ENCODE measurements around the gene COL1A2. TPM values are rescaled to one million over a fixed set of nuclear protein-coding genes. Genes with fewer than 3 reads are reported as not detected.

Gene COL1A2
- total and polyA plus RNA-seq, 2 donors (not counting 1 experiment from before 2014, with no cell fraction given), result 2,400 to 3,638 TPM

- no peak overlapping the region for H3K4me2 ChIP-seq (ENCODE audit: extremely low read depth, insufficient read depth, low read length)
- H4K20me1 ChIP-seq (ENCODE audit: control insufficient read depth, extremely low read depth, insufficient read depth, low read length), result peaks cover 7% of the 10 kb centered on the region
- H3K4me3 ChIP-seq (replicated peaks in 1 of 4; ENCODE audit: control extremely low read depth in 1 of 4, insufficient read depth in 1 of 4, low read depth in 3 of 4, low read length in 4 of 4), result no peak overlapping the region
- TF ChIP-seq EZH2 (IDR thresholded peaks at IDR 0.05; ENCODE audit: low read length, missing control alignments) (no peak), CTCF (conservative IDR thresholded peaks at IDR 0.05 in 1 of 2, IDR thresholded peaks at IDR 0.05 in 1 of 2; ENCODE audit: low read depth in 1 of 2, low read length in 2 of 2) (no peak)
- no peaks in the 10 kb centered on the region for H3K9me3 ChIP-seq (ENCODE audit: control insufficient read depth, insufficient read depth, low read depth, low read length)
- no peak overlapping the region for H3K9ac ChIP-seq (ENCODE audit: insufficient read depth, low read length)
- no peak for DNase-seq (ENCODE audit: low read depth in 2 of 2)
- H3K27me3 ChIP-seq (ENCODE audit: control insufficient read depth, insufficient read depth, low read length), result no peaks in the 10 kb centered on the region
- no peak overlapping the region for H3K27ac ChIP-seq (ENCODE audit: insufficient read depth, low read length)
- H3K4me1 ChIP-seq (ENCODE audit: control insufficient read depth, extremely low read depth, insufficient read depth, low read length), result no peaks in the 10 kb centered on the region
- H3K79me2 ChIP-seq (ENCODE audit: control insufficient read depth, insufficient read depth, low read length), result no peaks in the 10 kb centered on the region
- no peak overlapping the region for H2AFZ ChIP-seq (ENCODE audit: low read length)
- H3K36me3 ChIP-seq (ENCODE audit: control insufficient read depth, insufficient read depth, low read length), result peaks cover 16% of the 10 kb centered on the region
Measured at GRCh38 chr7:94431176-94431575, 36.5 kb downstream of the COL1A2 start.

- H3K27ac ChIP-seq (ENCODE audit: insufficient read depth, low read length), result no peak overlapping the region
- no peaks in the 10 kb centered on the region for H3K4me1 ChIP-seq (ENCODE audit: control insufficient read depth, extremely low read depth, insufficient read depth, low read length)
- H4K20me1 ChIP-seq (ENCODE audit: control insufficient read depth, extremely low read depth, insufficient read depth, low read length), result peaks cover 7% of the 10 kb centered on the region
- no peaks in the 10 kb centered on the region for H3K79me2 ChIP-seq (ENCODE audit: control insufficient read depth, insufficient read depth, low read length)
- H3K9ac ChIP-seq (ENCODE audit: insufficient read depth, low read length), result no peak overlapping the region
- peaks cover 14% of the 10 kb centered on the region for H3K36me3 ChIP-seq (ENCODE audit: control insufficient read depth, insufficient read depth, low read length)
- no peak overlapping the region for H2AFZ ChIP-seq (ENCODE audit: low read length)
- DNase-seq (ENCODE audit: low read depth in 2 of 2), result peak; percentile 69 to 77
- TF ChIP-seq CTCF (conservative IDR thresholded peaks at IDR 0.05 in 1 of 2, IDR thresholded peaks at IDR 0.05 in 1 of 2; ENCODE audit: low read depth in 1 of 2, low read length in 2 of 2) (no peak), EZH2 (IDR thresholded peaks at IDR 0.05; ENCODE audit: low read length, missing control alignments) (no peak)
- H3K9me3 ChIP-seq (ENCODE audit: control insufficient read depth, insufficient read depth, low read depth, low read length), result no peaks in the 10 kb centered on the region
- H3K4me2 ChIP-seq (ENCODE audit: extremely low read depth, insufficient read depth, low read length), result no peak overlapping the region
- H3K27me3 ChIP-seq (ENCODE audit: control insufficient read depth, insufficient read depth, low read length), result no peaks in the 10 kb centered on the region
- no peak overlapping the region for H3K4me3 ChIP-seq (replicated peaks in 1 of 4; ENCODE audit: control extremely low read depth in 1 of 4, insufficient read depth in 1 of 4, low read depth in 3 of 4, low read length in 4 of 4)
Measured at GRCh38 chr7:94431619-94432280, 37.1 kb downstream of the COL1A2 start.

GRCh38 chr7:94432281-94432670, 37.6 kb downstream of the COL1A2 start:
- no peak for DNase-seq (ENCODE audit: low read depth in 2 of 2)
- TF ChIP-seq CTCF (conservative IDR thresholded peaks at IDR 0.05 in 1 of 2, IDR thresholded peaks at IDR 0.05 in 1 of 2; ENCODE audit: low read depth in 1 of 2, low read length in 2 of 2) (no peak), EZH2 (IDR thresholded peaks at IDR 0.05; ENCODE audit: low read length, missing control alignments) (no peak)
- H3K4me3 ChIP-seq (replicated peaks in 1 of 4; ENCODE audit: control extremely low read depth in 1 of 4, insufficient read depth in 1 of 4, low read depth in 3 of 4, low read length in 4 of 4), result no peak overlapping the region
- H3K27ac ChIP-seq (ENCODE audit: insufficient read depth, low read length), result no peak overlapping the region
- no peak overlapping the region for H3K9ac ChIP-seq (ENCODE audit: insufficient read depth, low read length)
- peaks cover 10% of the 10 kb centered on the region for H3K36me3 ChIP-seq (ENCODE audit: control insufficient read depth, insufficient read depth, low read length)
- no peaks in the 10 kb centered on the region for H3K9me3 ChIP-seq (ENCODE audit: control insufficient read depth, insufficient read depth, low read depth, low read length)
- H2AFZ ChIP-seq (ENCODE audit: low read length), result no peak overlapping the region
- no peak overlapping the region for H3K4me2 ChIP-seq (ENCODE audit: extremely low read depth, insufficient read depth, low read length)
- H3K27me3 ChIP-seq (ENCODE audit: control insufficient read depth, insufficient read depth, low read length), result no peaks in the 10 kb centered on the region
- peaks cover 6% of the 10 kb centered on the region for H4K20me1 ChIP-seq (ENCODE audit: control insufficient read depth, extremely low read depth, insufficient read depth, low read length)
- no peaks in the 10 kb centered on the region for H3K79me2 ChIP-seq (ENCODE audit: control insufficient read depth, insufficient read depth, low read length)
- no peaks in the 10 kb centered on the region for H3K4me1 ChIP-seq (ENCODE audit: control insufficient read depth, extremely low read depth, insufficient read depth, low read length)

Measured in fibroblast of lung (primary cell).